ENCODE results near the gene IL10RB.
A peak's percentile ranks its signal among the peaks of the same experiment; 100 is the strongest.

- TF ChIP-seq CTCF (IDR thresholded peaks at IDR 0.05; ENCODE audit: insufficient read depth, low read length) (no peak), POLR2AphosphoS5 (IDR thresholded peaks at IDR 0.05; ENCODE audit: low read depth) (peak; percentile 45; the same call in 1 of the 2 replicates), GABPA (IDR thresholded peaks at IDR 0.05; ENCODE audit: low read depth) (no peak), REST (IDR thresholded peaks at IDR 0.05; ENCODE audit: insufficient replicate concordance, low read depth) (no peak), SPI1 (IDR thresholded peaks at IDR 0.05; ENCODE audit: borderline replicate concordance, low read depth) (no peak)
Measured at GRCh38 chr21:33229784-33230544, 36.2 kb upstream of the IL10RB start, which contains the start of gene IFNAR2.

Measured in HL-60 (cell line).